ENCODE results near the gene SCRT2.
A peak's percentile ranks its signal among the peaks of the same experiment; 100 is the strongest.

SCRT2 gene

GRCh38 chr20:658202-658601 lies 17.4 kb downstream of the SCRT2 start:
- in situ Hi-C loops (cut with MboI; ENCODE audit: low pct_unique_long_range_greater_than_20kb, low sequenced_read_pairs, unreplicated experiment): no loop called here
- TF ChIP-seq CTCF (IDR thresholded peaks at IDR 0.05; ENCODE audit: extremely low read depth, insufficient read depth, missing control alignments): no peak
- DNase-seq (ENCODE audit: low spot score): no peak

GRCh38 chr20:655726-656624 lies 19.6 kb downstream of the SCRT2 start:
- in situ Hi-C loops (cut with MboI; ENCODE audit: low pct_unique_long_range_greater_than_20kb, low sequenced_read_pairs, unreplicated experiment): no loop called here
- no peak for DNase-seq (ENCODE audit: low spot score)
- no peak for TF ChIP-seq CTCF (IDR thresholded peaks at IDR 0.05; ENCODE audit: extremely low read depth, insufficient read depth, missing control alignments)

GRCh38 chr20:654417-654750 lies 21.2 kb downstream of the SCRT2 start:
- DNase-seq (ENCODE audit: low spot score): no peak
- in situ Hi-C loops (cut with MboI; ENCODE audit: low pct_unique_long_range_greater_than_20kb, low sequenced_read_pairs, unreplicated experiment): no loop called here
- no peak for TF ChIP-seq CTCF (IDR thresholded peaks at IDR 0.05; ENCODE audit: extremely low read depth, insufficient read depth, missing control alignments)

- no peak for TF ChIP-seq CTCF (IDR thresholded peaks at IDR 0.05; ENCODE audit: extremely low read depth, insufficient read depth, missing control alignments)
- in situ Hi-C loops (cut with MboI; ENCODE audit: low pct_unique_long_range_greater_than_20kb, low sequenced_read_pairs, unreplicated experiment): no loop called here
- DNase-seq (ENCODE audit: low spot score): no peak
These were observed 21.8 kb downstream of the SCRT2 start for GRCh38 chr20:653590-654416.

- peak; percentile 94 for TF ChIP-seq CTCF (IDR thresholded peaks at IDR 0.05; ENCODE audit: extremely low read depth, insufficient read depth, missing control alignments)
- peak; percentile 97 for DNase-seq (ENCODE audit: low spot score)
- in situ Hi-C loops (cut with MboI; ENCODE audit: low pct_unique_long_range_greater_than_20kb, low sequenced_read_pairs, unreplicated experiment): no loop called here
These were observed 22.5 kb downstream of the SCRT2 start, which contains the start of gene SRXN1 for GRCh38 chr20:653110-653589. Gene SRXN1 (minus strand): TSS chr20:653200. CDS start chr20:653185, 15 bp downstream.

GRCh38 chr20:652615-653109 lies 22.9 kb downstream of the SCRT2 start:
- no peak for TF ChIP-seq CTCF (IDR thresholded peaks at IDR 0.05; ENCODE audit: extremely low read depth, insufficient read depth, missing control alignments)
- no peak for DNase-seq (ENCODE audit: low spot score)
- in situ Hi-C loops (cut with MboI; ENCODE audit: low pct_unique_long_range_greater_than_20kb, low sequenced_read_pairs, unreplicated experiment): no loop called here
